ENCODE measurements around the gene MTMR2.
A peak's percentile ranks its signal among the peaks of the same experiment; 100 is the strongest.
"Not testable (repeated sequence)": the region's sequence is repeated elsewhere in the genome, so short reads cannot be mapped to it uniquely, and the experiment has no call there.

The MTMR2 gene

GRCh38 chr11:95883381-95883780, 40.5 kb downstream of the MTMR2 start:
- DNase-seq: no peak

DNA sequence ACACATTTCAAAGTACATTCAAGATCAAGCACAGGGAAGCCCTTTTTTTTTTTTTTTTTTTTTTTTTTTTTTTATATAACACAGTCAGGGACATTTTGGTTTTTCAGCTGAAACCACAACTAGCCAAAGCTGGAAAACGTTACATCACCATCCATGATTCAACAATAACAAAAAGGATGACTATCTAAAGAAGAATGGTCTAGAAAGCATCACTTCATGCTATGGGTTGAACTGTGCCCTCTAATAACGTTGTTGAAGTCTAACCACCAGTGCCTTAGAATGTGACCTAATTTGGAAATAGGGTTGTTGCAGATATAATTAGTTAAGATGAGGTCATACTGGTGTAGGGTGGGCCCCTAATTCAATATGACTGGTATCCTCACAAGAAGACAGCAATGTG, 46.6 kb downstream of the MTMR2 start:
- no peak for DNase-seq

DNA sequence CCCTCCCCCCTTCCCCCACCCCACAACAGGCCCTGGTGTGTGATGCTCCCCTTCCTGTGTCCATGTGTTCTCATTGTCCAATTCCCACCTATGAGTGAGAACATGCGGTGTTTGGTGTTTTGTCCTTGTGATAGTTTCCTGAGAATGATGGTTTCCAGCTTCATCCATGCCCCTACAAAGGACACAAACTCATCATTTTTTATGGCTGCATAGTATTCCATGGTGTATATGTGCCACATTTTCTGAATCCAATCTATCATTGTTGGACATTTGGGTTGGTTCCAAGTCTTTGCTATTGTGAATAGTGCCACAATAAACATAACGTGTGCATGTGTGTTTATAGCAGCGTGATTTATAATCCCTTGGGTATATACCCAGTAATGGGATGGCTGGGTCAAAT, 53.0 kb downstream of the MTMR2 start:
- not testable (repeated sequence) for DNase-seq

GRCh38 chr11:95867105-95867504, 56.8 kb downstream of the MTMR2 start:
- DNase-seq: no peak

- no peak for DNase-seq
These were observed 60.3 kb downstream of the MTMR2 start for GRCh38 chr11:95863486-95864140.

DNA sequence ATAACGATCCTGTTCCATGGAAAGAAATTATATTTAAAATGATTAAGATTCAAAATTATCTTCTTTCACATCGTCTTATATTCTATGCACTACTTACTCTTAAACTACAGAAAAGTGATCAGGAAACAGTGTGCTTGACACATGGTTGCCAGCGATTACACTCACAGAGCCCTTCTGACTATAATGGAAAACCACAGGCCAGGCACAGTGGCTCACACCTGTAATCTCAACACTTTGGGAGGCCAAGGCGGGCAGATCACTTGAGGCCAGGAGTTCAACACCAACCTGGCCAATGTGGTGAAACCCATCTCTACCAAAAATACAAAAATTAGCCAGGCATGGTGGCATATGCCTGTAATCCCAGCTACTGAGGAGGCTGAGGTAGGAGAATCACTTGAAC, 63.9 kb downstream of the MTMR2 start:
- not testable (repeated sequence) for DNase-seq

DNA sequence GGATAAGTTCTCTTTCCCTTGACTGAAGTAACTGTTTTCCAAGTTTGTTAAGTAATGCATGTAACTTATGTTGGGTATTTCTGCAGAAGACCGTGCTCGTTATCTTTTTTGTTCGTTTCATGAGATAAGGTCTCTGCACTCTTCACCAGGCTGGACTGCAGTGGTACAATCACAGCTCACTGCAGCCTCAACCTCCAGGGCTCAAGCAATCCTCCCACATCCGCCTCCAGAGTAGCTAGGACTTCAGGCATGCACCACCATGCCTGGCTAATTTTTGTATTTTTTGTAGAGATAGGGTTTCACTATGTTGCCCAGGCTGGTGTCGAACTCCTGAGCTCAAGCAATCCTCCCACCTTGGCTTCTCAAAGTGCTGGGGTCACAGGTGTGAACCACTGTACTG, 69.5 kb downstream of the MTMR2 start:
- DNase-seq: not testable (repeated sequence)

GRCh38 chr11:95853862-95854261, 70.0 kb downstream of the MTMR2 start:
- DNase-seq: no peak

- DNase-seq: no peak
These were observed 70.8 kb downstream of the MTMR2 start for GRCh38 chr11:95853138-95853537.

GRCh38 chr11:95850137-95850536, 73.8 kb downstream of the MTMR2 start:
- no peak for DNase-seq

GRCh38 chr11:95849087-95849825, 74.7 kb downstream of the MTMR2 start:
- DNase-seq: peak; percentile 24 to 68

DNA sequence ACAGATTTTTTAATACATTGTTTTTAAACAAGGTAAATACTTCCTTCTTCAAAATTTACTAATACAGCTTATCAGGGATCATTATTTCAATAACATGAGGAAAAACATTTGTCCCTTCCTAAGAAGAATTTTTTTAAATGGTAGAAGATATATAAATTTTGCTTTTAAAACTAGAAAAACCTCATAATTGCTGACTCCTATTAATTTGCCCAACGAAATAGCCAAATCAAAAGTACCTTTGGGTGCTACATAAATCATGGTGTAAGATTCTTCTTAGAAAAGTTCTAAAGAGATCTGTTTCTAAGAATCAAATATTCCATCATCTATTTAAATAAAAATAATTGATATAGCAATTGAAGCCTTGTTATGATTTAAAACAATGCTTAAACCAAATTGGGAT, 78.7 kb downstream of the MTMR2 start:
- DNase-seq: no peak

- peak; percentile 28 to 87 for DNase-seq
These were observed 88.0 kb downstream of the MTMR2 start for GRCh38 chr11:95835768-95836488.

DNA sequence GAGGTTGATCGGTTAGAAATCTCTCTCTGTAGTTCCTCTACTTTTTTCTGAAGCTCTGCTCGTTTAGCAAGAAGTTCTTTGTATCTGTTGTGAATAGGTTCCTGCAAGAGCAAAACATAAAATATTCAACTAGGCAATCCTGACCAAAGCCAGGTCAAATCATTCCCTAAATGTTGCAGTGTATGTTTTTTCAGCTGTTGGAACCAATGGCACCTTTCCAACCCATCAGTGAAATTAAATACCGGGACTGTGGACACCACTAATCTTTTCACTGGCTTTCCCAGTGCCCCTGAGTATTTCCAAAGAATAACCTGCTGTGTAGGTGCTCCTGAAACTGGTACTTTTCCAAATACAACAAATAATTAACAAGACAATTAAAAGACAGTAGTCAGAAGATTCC, 88.6 kb downstream of the MTMR2 start:
- no peak for DNase-seq

GRCh38 chr11:95833378-95833777, 90.5 kb downstream of the MTMR2 start:
- DNase-seq: no peak

DNA sequence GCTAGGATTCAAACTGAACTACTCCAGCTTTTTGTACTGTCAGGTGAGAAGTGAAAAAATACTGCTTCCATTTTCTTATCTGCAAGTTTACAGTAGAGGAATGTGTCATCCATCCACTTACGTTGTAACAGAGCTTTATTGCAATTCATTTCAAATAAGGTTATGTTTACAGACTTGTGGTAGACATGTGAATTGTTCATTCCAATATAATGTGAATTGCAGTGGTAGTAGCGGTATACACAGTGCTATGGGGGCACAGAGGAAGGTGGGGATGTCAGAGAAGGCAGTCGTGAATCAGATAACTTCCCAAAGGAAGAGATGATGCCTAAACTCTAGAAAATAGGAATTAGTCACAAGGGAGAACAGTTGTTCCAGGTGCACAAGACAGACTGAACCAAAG, 91.1 kb downstream of the MTMR2 start:
- DNase-seq: no peak

GRCh38 chr11:95831198-95831883, 92.6 kb downstream of the MTMR2 start:
- DNase-seq: no peak

- no peak for DNase-seq
These were observed 94.2 kb downstream of the MTMR2 start for GRCh38 chr11:95829580-95830259.

GRCh38 chr11:95827696-95828095, 96.2 kb downstream of the MTMR2 start:
- DNase-seq: no peak

- no peak for DNase-seq
These were observed 102.3 kb downstream of the MTMR2 start for GRCh38 chr11:95821640-95822039.

DNA sequence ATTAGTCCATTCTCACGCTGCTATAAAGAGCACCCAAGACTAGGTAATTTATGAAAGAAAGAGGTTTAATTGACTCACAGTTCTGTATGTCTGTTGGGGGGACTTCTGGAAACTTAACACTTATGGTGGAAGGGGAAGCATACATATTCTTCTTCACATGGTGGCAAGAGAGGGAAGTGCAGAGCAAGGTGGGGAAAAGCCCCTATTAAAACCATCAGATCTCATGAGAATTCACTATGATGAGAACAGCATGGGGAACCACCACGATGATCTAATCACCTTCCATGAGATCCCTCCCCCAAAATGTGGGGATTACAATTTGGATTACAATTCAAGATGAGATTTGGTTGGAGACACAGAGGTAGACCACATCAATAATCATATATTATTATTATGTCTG, 107.9 kb downstream of the MTMR2 start:
- DNase-seq: no peak

DNA sequence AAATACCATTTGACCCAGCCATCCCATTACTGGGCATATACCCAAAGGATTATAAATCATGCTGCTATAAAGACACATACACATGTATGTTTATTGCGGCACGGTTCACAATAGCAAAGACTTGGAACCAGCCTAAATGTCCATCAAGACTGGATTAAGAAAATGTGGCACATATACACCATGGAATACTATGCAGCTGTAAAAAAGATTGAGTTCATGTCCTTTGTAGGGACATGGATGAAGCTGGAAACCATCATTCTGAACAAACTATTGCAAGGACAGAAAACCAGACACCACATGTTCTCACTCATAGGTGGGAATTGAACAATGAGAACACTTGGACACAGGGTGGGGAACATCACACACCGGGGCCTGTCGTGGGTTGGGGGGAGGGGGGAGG, 112.9 kb downstream of the MTMR2 start:
- not testable (repeated sequence) for DNase-seq

DNA sequence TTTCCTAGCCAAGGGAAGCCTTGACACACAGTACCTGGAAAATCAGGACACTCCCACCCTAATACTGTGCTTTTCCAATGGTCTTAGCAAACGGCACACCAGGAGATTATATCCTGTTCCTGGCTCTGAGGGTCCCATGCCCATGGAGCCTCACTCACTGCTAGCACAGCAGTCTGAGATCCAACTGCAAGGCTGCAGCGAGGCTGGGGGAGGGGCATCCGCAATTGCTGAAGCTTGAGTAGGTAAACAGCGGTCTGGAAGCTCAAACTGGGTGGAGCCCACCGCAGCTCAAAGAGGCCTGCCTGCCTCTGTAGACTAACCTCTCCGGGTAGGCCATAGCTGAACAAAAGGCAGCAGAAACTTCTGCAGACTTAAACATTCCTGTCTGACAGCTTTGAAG, 117.4 kb downstream of the MTMR2 start:
- DNase-seq: not testable (repeated sequence)

Measured in hippocampal formation (tissue), 2 donors.